Caco-2 (cell line): ENCODE measurements around the gene APLP1. TPM values are rescaled to one million over a fixed set of nuclear protein-coding genes. Genes with fewer than 3 reads are reported as not detected.

Experiments used
- BruUV-seq: library from RNA; stranded (reverse); fragments of 400-500 nt; replicated peaks from 2 replicates; lab custom pipeline; 2021; lab: Mats Ljungman, UMichigan
- CTCF ChIA-PET: fragments of 300-600 bp; sonication (Branson Sonifier 250); formaldehyde crosslinking; loops from one replicate; lab custom pipeline; 2022; ENCODE audit warnings: antibody characterized with exemption; lab: Charles Lee
- POLR2A ChIA-PET: fragments of 300-600 bp; sonication (Branson Sonifier 250); formaldehyde crosslinking; loops from one replicate; lab custom pipeline; 2022; ENCODE audit warnings: antibody characterized with exemption; lab: Charles Lee
- DNase-seq, 2 experiments: peaks; one replicate each; pipeline versions ENCODE4 v3.0.0 to v3.0.0-alpha.2; 2020 to 2022
- H3K27me3 ChIP-seq: replicated peaks from 2 replicates; pipeline ENCODE4 v1.6.0; 2011; ENCODE audit warnings: low read length; ENCODE audit not compliant: control insufficient read depth, insufficient read depth
- H3K36me3 ChIP-seq: 2 replicates; pipeline ENCODE4 v1.5.1; 2011; ENCODE audit warnings: low read length; ENCODE audit not compliant: control insufficient read depth, insufficient read depth
- H3K4me1 ChIP-seq: fragments of 250-450 bp; sonication (Bioruptor Pico); 2 replicates; pipeline ENCODE4 v1.5.1; 2020; ENCODE audit warnings: mild to moderate bottlenecking
- H3K4me3 ChIP-seq: 2 replicates; pipeline ENCODE4 v1.5.1; 2011; ENCODE audit warnings: low read depth, mild to moderate bottlenecking, control low read depth, low read length
- H3K9me3 ChIP-seq: fragments of 250-450 bp; sonication (Bioruptor Pico); 2 replicates; pipeline ENCODE4 v1.5.1; 2020; ENCODE audit warnings: mild to moderate bottlenecking, moderate library complexity
- H3K27ac Mint-ChIP-seq: one replicate; pipeline ENCODE4 v1.8.0; 2022; ENCODE audit warnings: mixed read lengths; ENCODE audit not compliant: unreplicated experiment
- H3K27me3 Mint-ChIP-seq: one replicate; pipeline ENCODE4 v1.8.0; 2022; ENCODE audit warnings: mixed read lengths; ENCODE audit not compliant: insufficient read depth, unreplicated experiment
- H3K36me3 Mint-ChIP-seq: one replicate; pipeline ENCODE4 v1.8.0; 2022; ENCODE audit warnings: mild to moderate bottlenecking, mixed read lengths; ENCODE audit not compliant: insufficient read depth, unreplicated experiment
- H3K4me1 Mint-ChIP-seq: one replicate; pipeline ENCODE4 v1.8.0; 2022; ENCODE audit warnings: low read depth, mixed read lengths; ENCODE audit not compliant: unreplicated experiment
- H3K4me3 Mint-ChIP-seq: one replicate; pipeline ENCODE4 v1.8.0; 2022; ENCODE audit warnings: mild to moderate bottlenecking, moderate library complexity, mixed read lengths; ENCODE audit not compliant: unreplicated experiment
- H3K9me3 Mint-ChIP-seq: one replicate; pipeline ENCODE4 v1.8.0; 2022; ENCODE audit warnings: mixed read lengths; ENCODE audit not compliant: unreplicated experiment
- CTCF ChIP-seq, 2 experiments: fragments of 200-600 bp in 1 of 2; IDR thresholded peaks; 1 replicate in 1 of 2; 2 replicates in 1 of 2; pipeline versions ENCODE4 v1.5.1 to v1.8.0; 2011 to 2022; ENCODE audit warnings: antibody characterized with exemption in 1 of 2, control low read depth in 1 of 2, inconsistent platforms in 1 of 2, low read depth in 1 of 2, low read length in 1 of 2, mild to moderate bottlenecking in 1 of 2, moderate library complexity in 1 of 2; ENCODE audit not compliant: insufficient read depth in 1 of 2, severe bottlenecking in 1 of 2, unreplicated experiment in 1 of 2
- intact Hi-C: fragments of 100-400 bp; cut with micrococcal nuclease; formaldehyde crosslinking; loops from one replicate; pipeline ENCODE4 v1.10.0; 2022; ENCODE audit not compliant: unreplicated experiment
- total RNA-seq: library from RNA; stranded (reverse); gene quantifications from 2 replicates; pipeline ENCODE4 v1.2.3, GENCODE V29; 2022

Gene APLP1
- total RNA-seq, 1 experiment from 2014 or later, result 6.5 TPM

- H3K27me3 Mint-ChIP-seq, result peaks cover 5% of the 10 kb centered on the region
- H3K36me3 ChIP-seq, result no peaks in the 10 kb centered on the region
- H3K4me3 Mint-ChIP-seq, result no peak overlapping the region
- no peak overlapping the region for H3K27ac Mint-ChIP-seq
- no peaks in the 10 kb centered on the region for H3K9me3 ChIP-seq
- no TSS peak for BruUV-seq
- 0 out of 2 replicates have a peak, but pooled peaks cover 1% of the 10 kb centered on the region for H3K27me3 ChIP-seq
- no peaks in the 10 kb centered on the region for H3K9me3 Mint-ChIP-seq
- intact Hi-C loops, result no loop called here
- 0 out of 2 replicates have a peak, but pooled peaks cover 7% of the 10 kb centered on the region for H3K4me1 ChIP-seq
- peaks cover 7% of the 10 kb centered on the region for H3K4me1 Mint-ChIP-seq
- H3K4me3 ChIP-seq, result no peak overlapping the region
- CTCF ChIA-PET, result no interaction called here
- no peak for TF ChIP-seq CTCF (IDR thresholded peaks at IDR 0.05; ENCODE audit: insufficient read depth in 1 of 2, low read depth in 1 of 2, low read length in 1 of 2, severe bottlenecking in 1 of 2, unreplicated experiment in 1 of 2)
- DNase-seq, result no peak
- H3K36me3 Mint-ChIP-seq, result no peaks in the 10 kb centered on the region
- POLR2A ChIA-PET, result no interaction called here
Measured at GRCh38 chr19:35907377-35907745, 39.0 kb downstream of the APLP1 start.

DNA sequence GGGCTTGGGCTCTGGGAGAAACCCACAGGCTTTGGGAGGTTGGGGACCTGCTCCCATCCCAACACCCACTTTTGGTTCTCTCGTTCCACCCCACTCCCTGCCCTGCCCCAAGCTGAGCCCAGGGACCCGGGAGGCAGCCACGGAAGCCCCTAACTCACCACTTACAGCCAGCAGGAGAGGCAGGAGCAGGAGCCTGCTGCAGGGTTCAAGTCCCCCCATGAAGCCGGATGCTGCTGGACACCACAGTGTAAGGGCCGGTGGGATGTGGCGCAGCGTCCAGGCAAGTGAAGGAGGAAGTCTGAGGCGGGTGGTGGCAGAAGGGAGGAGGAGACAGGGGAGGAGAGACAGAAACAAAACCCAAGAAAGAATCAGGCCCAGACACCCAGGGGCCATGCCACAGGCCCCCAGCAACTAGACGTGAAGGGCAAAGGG is 39.7 kb downstream of the APLP1 start, which contains the start of gene TYROBP:
TYROBP (minus strand) TSS at position 286 of the 432 bp plus-strand sequence; CDS start at position 219, 67 bp downstream.
- CTCF ChIA-PET, result no interaction called here
- H3K27ac Mint-ChIP-seq, result no peak within 1 kb of the TSS
- no peak for DNase-seq
- no peaks in the 10 kb centered on the region for H3K9me3 ChIP-seq
- no peaks in the 10 kb centered on the region for H3K36me3 ChIP-seq
- H3K4me3 Mint-ChIP-seq, result no peak within 1 kb of the TSS
- intact Hi-C loops, result no loop called here
- H3K27me3 ChIP-seq, result 0 out of 2 replicates have a peak, but pooled peaks cover 1% of the 10 kb centered on the region
- peaks cover 7% of the 10 kb centered on the region for H3K4me1 Mint-ChIP-seq
- H3K4me1 ChIP-seq, result 0 out of 2 replicates have a peak, but pooled peaks cover 7% of the 10 kb centered on the region
- POLR2A ChIA-PET, result no interaction called here
- no peak for TF ChIP-seq CTCF (IDR thresholded peaks at IDR 0.05; ENCODE audit: insufficient read depth in 1 of 2, low read depth in 1 of 2, low read length in 1 of 2, severe bottlenecking in 1 of 2, unreplicated experiment in 1 of 2)
- BruUV-seq, result no TSS peak
- H3K27me3 Mint-ChIP-seq, result peaks cover 5% of the 10 kb centered on the region
- H3K4me3 ChIP-seq, result no peak within 1 kb of the TSS
- no peaks in the 10 kb centered on the region for H3K36me3 Mint-ChIP-seq
- no peaks in the 10 kb centered on the region for H3K9me3 Mint-ChIP-seq

GRCh38 chr19:35908973-35909683 is 40.8 kb downstream of the APLP1 start:
- no peak for TF ChIP-seq CTCF (IDR thresholded peaks at IDR 0.05; ENCODE audit: insufficient read depth in 1 of 2, low read depth in 1 of 2, low read length in 1 of 2, severe bottlenecking in 1 of 2, unreplicated experiment in 1 of 2)
- Mint-ChIP-seq H3K27ac (no peak overlapping the region), H3K27me3 (no peaks in the 10 kb centered on the region), H3K9me3 (no peaks in the 10 kb centered on the region), H3K4me3 (no peak overlapping the region), H3K36me3 (no peaks in the 10 kb centered on the region), H3K4me1 (no peaks in the 10 kb centered on the region)
- intact Hi-C loops, result no loop called here
- Histone ChIP-seq H3K9me3 (no peaks in the 10 kb centered on the region), H3K4me1 (no peaks in the 10 kb centered on the region), H3K4me3 (no peak overlapping the region), H3K27me3 (0 out of 2 replicates have a peak, but pooled peaks cover 1% of the 10 kb centered on the region), H3K36me3 (no peaks in the 10 kb centered on the region)
- no TSS peak for BruUV-seq
- CTCF ChIA-PET, result interaction anchor here (1.1 kb wide), 1 partner anchor 22 kb away, joined by 3 read pairs; no protein-coding TSS in a partner anchor
- POLR2A ChIA-PET, result no interaction called here
- DNase-seq, result no peak
